NCI-H1105 (cell line): ENCODE results near the gene PEX13.
"Not testable (repeated sequence)": the region's sequence is repeated elsewhere in the genome, so short reads cannot be mapped to it uniquely, and the experiment has no call there.

Experiments used
- DNase-seq: peaks from one replicate; lab custom pipeline; 2025; lab: John Stamatoyannopoulos, UW

Gene PEX13

GRCh38 chr2:61006486-61007105, 10.9 kb upstream of the PEX13 start:
- DNase-seq, result no peak

GRCh38 chr2:61009355-61009754, 8.2 kb upstream of the PEX13 start:
- DNase-seq, result no peak

- no peak for DNase-seq
Observed at GRCh38 chr2:61011678-61012077, 5.8 kb upstream of the PEX13 start.

- DNase-seq, result not testable (repeated sequence)
Observed at GRCh38 chr2:61012303-61012702, 5.2 kb upstream of the PEX13 start.

GRCh38 chr2:61013382-61013781, 4.1 kb upstream of the PEX13 start:
- DNase-seq, result no peak

GRCh38 chr2:61014763-61015162, 2.8 kb upstream of the PEX13 start:
- no peak for DNase-seq

GRCh38 chr2:61015976-61016375, 1.5 kb upstream of the PEX13 start:
- no peak for DNase-seq

DNA sequence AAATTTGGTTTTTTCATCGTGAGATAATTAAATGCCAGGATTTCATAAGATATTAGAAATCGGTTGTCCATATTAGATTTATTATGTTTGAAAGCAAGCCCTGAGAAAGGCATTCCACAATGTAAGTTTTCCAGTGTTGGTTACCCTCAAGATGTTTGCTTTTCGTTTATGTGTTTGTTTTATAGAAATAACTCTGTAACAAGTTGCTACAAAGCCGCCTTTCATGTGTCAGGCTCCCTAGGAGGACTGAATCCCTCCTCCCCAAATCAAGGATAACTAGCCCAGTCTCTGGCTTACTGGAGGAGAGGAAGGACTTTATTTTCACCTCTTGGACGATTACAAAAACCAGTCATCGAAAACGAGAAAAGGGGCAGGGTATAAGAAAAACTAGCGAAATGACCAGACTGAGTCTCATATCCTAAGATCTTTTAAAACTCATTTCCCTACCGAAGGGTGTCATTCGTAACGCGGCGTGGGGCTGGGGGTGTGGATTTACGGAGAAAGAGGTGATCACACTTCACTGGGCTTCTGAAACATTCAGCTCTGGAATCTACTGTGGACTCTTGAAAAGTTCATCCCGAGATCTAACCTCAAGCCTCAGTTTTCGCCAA, 1.0 kb upstream of the PEX13 start:
- DNase-seq, result no peak

DNA sequence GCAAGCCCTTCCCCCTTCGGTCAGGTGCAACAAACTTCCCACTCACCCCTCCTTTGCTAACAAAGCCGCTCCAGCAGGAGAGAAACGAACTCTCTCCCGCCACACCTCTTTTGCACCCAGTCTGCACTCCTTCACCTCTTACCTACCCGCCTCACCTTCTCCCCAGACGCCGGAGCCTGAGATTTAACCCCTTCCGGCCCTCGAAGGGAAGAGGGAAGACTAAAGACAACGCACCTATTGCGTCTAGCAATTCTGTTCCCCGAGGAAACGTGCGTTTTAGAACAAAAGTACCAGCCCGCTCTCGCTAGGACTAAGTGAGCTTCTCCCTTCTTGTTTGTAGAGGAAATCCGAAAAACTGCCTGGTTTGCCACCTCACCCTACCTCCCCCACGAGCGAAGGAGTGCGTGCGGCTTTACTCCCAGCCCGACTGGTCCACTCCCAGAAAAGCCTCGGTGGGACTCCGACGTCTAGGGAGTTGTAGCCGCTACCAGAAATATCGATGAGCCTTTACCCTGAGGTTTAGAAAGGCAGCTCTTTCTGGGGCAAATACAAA, 441 bp upstream of the PEX13 start:
- DNase-seq, result peak; percentile 59

DNA sequence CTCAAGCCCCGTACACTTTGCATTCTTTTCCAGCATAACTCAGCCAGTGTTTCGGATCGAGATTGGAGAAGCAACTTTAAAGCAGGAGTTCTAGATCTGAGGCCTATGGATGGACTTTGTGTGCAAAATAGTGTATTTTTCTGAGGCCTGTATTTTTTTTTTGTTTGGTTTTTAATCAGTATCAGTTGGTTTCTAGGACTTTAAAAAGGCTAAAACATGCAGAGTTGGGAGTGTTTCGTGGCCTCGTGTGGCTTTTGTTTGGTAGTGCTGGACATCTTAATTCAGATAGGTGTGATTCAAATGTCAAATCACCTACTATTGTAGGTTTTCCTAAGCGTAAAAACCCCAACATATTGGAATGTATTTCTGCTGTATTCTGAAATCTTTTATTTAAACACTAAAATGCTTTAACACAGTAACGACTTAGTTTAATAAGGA, 817 bp downstream of the PEX13 start:
- DNase-seq, result no peak

DNA sequence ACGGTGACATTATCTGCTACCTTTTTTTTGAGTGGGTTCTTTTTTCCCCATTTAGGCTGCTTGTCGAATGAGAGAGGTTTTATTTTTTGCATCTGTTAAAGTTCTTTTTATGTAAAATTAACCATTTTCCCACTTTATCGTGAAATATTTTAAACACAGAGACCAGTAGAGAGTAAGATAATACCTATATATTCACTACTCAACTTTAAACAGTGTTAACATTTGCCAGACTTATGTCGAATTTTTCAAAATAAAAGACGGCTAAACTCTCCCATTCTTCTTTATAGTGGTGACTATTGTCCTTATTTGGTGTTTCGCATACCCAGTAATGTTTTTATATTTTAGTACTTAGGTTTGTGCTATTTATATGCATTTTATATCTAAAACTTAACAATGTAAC, 1.3 kb downstream of the PEX13 start:
- no peak for DNase-seq

DNA sequence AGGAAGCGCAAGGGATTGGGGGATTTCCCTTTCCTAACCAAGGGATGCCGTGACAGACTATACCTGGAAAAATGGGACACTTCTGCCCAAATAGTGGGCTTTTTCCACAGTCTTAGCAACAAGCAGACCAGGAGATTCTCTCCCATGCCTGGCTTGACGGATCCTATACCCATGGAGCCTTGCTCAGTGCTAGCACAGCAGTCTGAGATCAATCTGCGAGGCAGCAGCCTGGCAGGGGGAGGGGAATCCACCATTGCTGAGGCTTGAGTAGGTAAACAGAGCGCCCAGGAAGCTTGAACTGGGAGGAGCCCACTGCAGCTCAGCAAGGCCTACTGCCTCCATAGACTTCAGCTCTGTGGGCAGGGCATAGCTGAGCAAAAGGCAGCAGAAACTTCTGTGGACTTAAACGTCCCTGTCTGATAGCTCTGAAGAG, 3.7 kb downstream of the PEX13 start:
- no peak for DNase-seq

GRCh38 chr2:61023670-61024069, 6.2 kb downstream of the PEX13 start:
- no peak for DNase-seq

DNA sequence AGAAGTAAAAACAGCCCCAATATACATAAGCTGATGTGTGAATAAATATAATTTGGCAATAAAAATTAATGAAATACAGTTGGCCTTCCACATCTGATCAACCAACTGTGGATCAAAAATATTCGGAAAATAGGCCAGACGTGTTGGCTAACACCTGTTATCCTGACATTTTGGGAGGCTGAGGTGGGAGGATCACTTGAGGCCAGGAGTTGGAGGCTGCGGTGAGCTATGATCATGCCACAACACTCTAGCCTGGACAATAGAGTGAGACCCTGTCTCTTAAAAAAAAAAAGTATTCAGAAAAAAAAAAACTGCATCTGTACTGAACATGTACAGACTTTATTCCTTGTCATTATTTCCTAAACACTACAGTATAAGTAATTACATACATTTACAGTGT, 12.0 kb downstream of the PEX13 start:
- no peak for DNase-seq

GRCh38 chr2:61034592-61034991, 17.1 kb downstream of the PEX13 start:
- DNase-seq, result not testable (repeated sequence)

- not testable (repeated sequence) for DNase-seq
Observed at GRCh38 chr2:61036643-61037042, 19.1 kb downstream of the PEX13 start.

- DNase-seq, result no peak
Observed at GRCh38 chr2:61042807-61043206, 25.3 kb downstream of the PEX13 start.

- DNase-seq, result no peak
Observed at GRCh38 chr2:61044636-61045035, 27.1 kb downstream of the PEX13 start.

- no peak for DNase-seq
Observed at GRCh38 chr2:61045226-61045625, 27.7 kb downstream of the PEX13 start.

DNA sequence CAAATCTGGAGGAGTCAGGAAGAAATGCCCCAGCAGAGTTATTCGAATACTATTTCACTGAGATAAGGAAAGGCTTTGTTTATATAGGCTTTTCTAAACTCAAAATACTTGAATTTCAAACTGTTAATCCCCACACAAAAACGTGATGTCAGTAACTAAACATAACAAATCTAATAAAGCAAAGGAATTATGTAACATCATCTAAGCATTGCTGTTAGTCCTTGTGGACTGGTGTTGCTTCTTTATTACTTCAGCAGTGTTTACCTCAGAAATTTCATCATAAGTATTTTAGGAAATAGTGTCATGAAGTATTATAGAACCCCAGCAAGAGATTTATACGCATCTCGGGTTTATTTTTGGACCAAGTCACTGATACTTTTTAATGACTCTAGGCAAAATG, 28.5 kb downstream of the PEX13 start:
- no peak for DNase-seq

DNA sequence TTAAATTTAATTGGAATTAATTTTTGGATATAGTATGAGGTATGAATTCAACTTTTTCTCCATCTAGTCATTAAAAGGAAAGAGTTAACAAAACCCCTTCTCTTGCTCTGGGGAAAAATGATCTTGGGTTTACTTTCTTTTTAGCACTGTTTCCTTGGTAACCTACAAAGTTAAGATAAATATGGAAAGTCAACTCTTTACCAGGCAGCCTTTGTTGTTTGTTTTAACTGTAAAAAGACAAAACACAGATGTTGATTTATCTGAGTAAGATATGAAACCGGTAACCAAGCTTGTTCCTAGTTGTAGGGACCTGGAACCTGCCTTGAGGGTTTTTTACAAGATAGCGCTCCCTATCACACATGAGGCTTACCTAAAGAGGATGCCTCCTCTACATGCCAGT, 38.0 kb downstream of the PEX13 start:
- no peak for DNase-seq

DNA sequence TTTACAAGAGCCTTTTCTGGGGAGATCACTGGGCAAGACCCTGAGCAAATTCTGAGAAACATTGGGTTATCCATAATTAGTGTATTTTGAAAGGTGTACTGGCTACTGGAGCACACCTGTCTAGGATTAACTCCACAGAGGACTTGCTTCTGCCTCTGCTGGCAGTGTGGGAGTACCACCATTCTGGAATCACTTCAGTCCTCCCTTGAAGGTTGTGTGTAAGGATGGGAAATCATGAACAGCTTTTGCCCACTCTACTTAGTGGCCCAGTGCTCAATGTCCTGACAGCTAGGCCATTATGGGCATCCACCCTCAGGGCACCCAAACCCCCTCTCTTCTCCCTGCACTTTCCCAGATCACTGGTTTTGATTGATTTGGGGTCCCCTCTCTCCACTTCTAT, 40.0 kb downstream of the PEX13 start:
- no peak for DNase-seq

- DNase-seq, result no peak
Observed at GRCh38 chr2:61059382-61059781, 41.9 kb downstream of the PEX13 start.
